ES-I3 (cell line): Measurements from ENCODE around the gene THUMPD2.

Experiments
- H3K36me3 ChIP-seq: 2 replicates; pipeline ENCODE4 v1.6.1; 2013; ENCODE audit warnings: mild to moderate bottlenecking, low read length, control low read depth, moderate library complexity; ENCODE audit not compliant: insufficient read depth
- H3K4me1 ChIP-seq: 2 replicates; pipeline ENCODE4 v1.6.1; 2013; ENCODE audit warnings: mild to moderate bottlenecking, control low read depth, low read length; ENCODE audit not compliant: insufficient read depth
- H3K9ac ChIP-seq: 2 replicates; pipeline ENCODE4 v1.6.1; 2013; ENCODE audit warnings: low read depth, mild to moderate bottlenecking, low read length, moderate library complexity
- H3K9me3 ChIP-seq: 2 replicates; pipeline ENCODE4 v1.6.1; 2013; ENCODE audit warnings: mild to moderate bottlenecking, low read length, moderate library complexity; ENCODE audit not compliant: control insufficient read depth, insufficient read depth

Gene THUMPD2

DNA sequence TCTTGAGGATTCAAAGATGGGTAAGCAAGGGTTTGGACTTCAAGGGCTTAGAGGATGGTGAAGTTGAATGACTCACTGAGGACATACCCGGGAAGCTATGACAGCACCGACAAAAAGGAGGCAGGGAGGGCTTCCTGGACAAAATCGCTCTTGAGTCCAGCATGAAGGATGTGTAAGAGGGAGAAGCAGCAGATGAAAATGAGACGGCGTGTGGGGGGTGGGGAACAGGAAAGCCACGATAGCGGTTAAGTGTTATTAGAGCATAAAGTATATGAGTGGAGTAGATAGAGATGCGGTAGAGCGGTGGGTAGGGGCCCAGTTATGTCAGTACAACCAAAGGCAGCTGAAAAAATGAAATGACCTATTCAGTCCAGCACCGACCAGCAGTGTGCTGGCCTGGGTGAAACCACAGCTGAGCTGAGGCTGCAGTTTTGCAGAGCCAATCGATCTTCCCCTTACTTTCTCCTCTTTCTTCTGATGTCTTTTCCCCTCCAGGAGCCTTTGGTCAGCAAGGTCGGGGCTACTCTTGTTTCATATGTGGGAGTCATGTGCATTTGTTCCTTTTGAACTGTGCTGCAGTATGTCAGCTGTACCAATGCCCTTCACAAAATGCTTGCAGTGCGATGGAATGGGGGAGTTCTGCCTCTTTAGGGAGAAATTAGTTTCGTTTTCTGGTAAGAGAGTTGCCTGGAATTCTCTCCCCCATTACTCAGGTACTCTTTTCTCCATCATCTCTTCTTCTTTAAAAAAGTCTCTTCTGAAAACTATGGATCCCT lies 2.0 kb upstream of the THUMPD2 start:
- no peaks in the 10 kb centered on the region for H3K9me3 ChIP-seq
- H3K36me3 ChIP-seq: no peaks in the 10 kb centered on the region; the same call in 1 of the 2 replicates
- no peak overlapping the region for H3K9ac ChIP-seq
- peaks cover 5% of the 10 kb centered on the region; the same call in 1 of the 2 replicates for H3K4me1 ChIP-seq

GRCh38 chr2:39779927-39780326 lies 869 bp upstream of the THUMPD2 start:
- peaks cover 2% of the 10 kb centered on the region for H3K36me3 ChIP-seq
- H3K9ac ChIP-seq: no peak overlapping the region
- H3K9me3 ChIP-seq: no peaks in the 10 kb centered on the region
- H3K4me1 ChIP-seq: peaks cover 5% of the 10 kb centered on the region; the same call in 1 of the 2 replicates

DNA sequence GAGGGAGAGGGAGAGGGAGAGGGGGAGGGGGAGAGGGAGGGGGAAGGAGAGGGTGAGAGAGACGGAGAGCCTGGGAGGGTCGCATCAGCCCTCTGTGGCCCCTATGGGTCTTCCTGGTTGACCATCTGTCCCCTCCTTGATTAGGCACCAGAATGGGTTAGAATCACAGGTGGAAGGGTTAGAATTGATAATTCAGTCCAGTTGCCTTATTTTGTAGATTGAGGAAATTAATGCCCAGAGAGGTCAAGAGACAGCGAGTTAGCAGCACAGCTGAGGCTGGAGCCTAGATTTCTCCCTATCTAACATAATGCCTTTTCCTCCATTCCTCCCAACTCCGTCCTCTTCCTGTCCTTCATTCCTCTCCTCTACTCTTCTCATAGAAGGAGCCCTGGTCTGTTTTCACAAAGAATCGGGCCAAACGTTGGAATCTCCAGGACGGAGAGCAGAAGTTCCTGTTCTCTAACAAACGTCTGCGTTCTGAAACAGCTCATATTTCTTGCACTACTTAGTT lies 338 bp upstream of the THUMPD2 start:
- H3K4me1 ChIP-seq: peaks cover 5% of the 10 kb centered on the region; the same call in 1 of the 2 replicates
- peak overlapping the region; percentile 37; the same call in 1 of the 2 replicates for H3K9ac ChIP-seq
- H3K9me3 ChIP-seq: no peaks in the 10 kb centered on the region
- peaks cover 2% of the 10 kb centered on the region for H3K36me3 ChIP-seq

DNA sequence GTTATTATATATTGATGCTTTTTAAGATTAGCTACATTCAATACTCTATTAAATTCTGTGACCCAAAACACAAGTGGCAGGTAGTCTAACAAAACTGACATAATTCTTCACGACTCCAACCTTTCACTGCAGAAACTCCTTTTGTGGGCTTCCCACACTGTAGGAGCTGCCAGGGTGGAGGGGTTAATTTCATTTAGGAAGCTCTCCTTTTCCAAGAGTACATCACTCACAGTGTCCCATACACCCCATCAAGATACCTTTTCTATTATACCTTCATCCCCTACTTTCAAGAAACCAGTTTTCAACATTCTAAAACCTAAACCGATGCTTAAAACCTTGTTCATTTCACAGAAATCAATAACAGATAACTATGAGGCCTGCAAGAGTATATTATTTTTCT lies 825 bp downstream of the THUMPD2 start:
- H3K9me3 ChIP-seq: no peaks in the 10 kb centered on the region
- H3K36me3 ChIP-seq: peaks cover 2% of the 10 kb centered on the region
- H3K4me1 ChIP-seq: peaks cover 9% of the 10 kb centered on the region; the same call in 1 of the 2 replicates
- peak overlapping the region; percentile 92 for H3K9ac ChIP-seq

GRCh38 chr2:39772812-39773152 lies 6.3 kb downstream of the THUMPD2 start:
- Histone ChIP-seq H3K9me3 (no peaks in the 10 kb centered on the region), H3K36me3 (peaks cover 2% of the 10 kb centered on the region), H3K9ac (no peak overlapping the region), H3K4me1 (peaks cover 21% of the 10 kb centered on the region)

GRCh38 chr2:39772086-39772811 lies 6.8 kb downstream of the THUMPD2 start:
- H3K9ac ChIP-seq: no peak overlapping the region
- H3K36me3 ChIP-seq: peaks cover 2% of the 10 kb centered on the region
- H3K9me3 ChIP-seq: no peaks in the 10 kb centered on the region
- H3K4me1 ChIP-seq: peaks cover 16% of the 10 kb centered on the region

DNA sequence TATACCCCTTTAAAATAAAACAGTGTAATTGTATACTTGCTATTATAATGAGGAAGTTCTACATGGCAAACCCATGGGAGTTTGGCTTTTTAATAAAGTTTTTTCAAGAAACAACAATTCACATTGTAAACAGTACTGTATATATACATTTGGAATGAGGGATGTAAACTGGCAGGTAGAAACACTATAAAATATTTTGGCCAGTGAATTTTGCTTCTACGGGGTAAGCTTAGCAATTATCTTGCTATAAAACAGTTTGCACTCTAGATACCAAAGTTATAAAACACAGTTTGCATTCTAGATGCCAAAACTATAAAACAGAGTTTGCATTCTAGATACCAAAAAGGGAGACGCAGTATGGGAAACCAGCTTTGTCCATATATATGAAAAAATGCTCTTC lies 16.6 kb downstream of the THUMPD2 start:
- no peaks in the 10 kb centered on the region for H3K4me1 ChIP-seq
- no peak overlapping the region for H3K9ac ChIP-seq
- no peaks in the 10 kb centered on the region; the same call in 1 of the 2 replicates for H3K9me3 ChIP-seq
- peaks cover 7% of the 10 kb centered on the region for H3K36me3 ChIP-seq

DNA sequence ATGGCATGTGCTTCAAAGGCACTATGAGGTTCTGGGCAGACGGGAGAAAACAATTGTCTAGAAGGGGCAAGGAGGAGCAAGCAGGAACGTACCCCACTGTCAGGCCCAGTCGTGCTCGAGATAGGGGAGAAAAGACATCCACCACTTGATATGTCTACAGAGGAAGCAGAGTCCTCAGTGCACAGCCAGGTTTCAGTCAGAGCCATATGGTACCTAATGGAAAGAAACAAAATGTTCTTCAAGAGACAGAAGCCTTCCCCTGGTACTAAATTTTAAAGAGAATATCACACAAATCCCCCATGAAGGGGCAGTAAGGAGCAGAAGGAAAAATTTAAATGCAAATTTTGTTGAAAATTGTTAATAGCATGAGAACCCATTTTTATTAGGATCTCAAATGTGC lies 21.9 kb downstream of the THUMPD2 start:
- H3K9ac ChIP-seq: no peak overlapping the region
- no peaks in the 10 kb centered on the region; the same call in 1 of the 2 replicates for H3K9me3 ChIP-seq
- H3K36me3 ChIP-seq: peaks cover 10% of the 10 kb centered on the region
- no peaks in the 10 kb centered on the region for H3K4me1 ChIP-seq

DNA sequence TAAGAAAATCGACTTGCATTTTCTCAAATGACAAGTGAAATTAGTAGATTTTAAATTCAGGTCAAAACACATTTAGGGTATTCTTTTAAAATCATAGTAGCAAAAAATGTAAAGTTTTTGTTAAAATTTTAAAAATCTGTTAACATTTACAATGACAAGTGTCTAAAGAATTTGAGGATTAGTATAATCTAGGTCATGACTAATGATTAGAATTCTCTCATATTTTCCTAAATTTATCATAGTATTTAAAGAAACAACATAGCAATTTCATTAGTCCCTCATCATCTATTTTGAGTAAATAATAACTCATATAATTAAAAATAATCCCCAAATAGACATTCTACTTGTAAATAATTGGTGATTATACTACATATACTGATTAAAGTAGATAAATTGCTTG lies 23.6 kb downstream of the THUMPD2 start:
- Histone ChIP-seq H3K36me3 (peaks cover 14% of the 10 kb centered on the region), H3K9ac (no peak overlapping the region), H3K9me3 (no peaks in the 10 kb centered on the region; the same call in 1 of the 2 replicates), H3K4me1 (no peaks in the 10 kb centered on the region)

DNA sequence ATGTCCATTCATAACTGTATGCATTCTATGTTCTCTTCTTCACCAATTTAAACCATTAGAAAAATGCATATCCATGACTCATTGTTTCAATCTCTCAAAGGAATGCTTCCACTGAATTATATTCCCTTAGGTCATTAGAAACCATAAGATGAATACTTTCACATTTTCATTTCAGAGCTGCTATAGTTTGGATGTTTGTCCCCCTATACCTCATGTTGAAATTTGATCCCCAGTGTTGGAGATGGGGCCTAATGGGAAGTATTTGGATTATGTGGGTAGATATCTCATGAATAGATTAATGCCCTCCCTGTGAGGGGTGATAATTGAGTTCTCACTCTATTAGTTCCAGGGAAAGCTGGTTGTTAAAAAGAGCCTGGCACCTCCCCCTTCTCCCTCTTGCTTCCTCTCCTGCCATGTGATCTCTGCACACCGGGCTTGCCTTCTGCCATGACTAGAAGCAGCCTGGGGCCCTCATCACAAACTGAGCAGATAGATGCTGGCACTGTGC lies 35.7 kb downstream of the THUMPD2 start:
- no peaks in the 10 kb centered on the region for H3K9me3 ChIP-seq
- no peak overlapping the region for H3K9ac ChIP-seq
- H3K4me1 ChIP-seq: peaks cover 5% of the 10 kb centered on the region; the same call in 1 of the 2 replicates
- peaks cover 9% of the 10 kb centered on the region for H3K36me3 ChIP-seq

GRCh38 chr2:39741871-39742270 lies 37.2 kb downstream of the THUMPD2 start:
- no peaks in the 10 kb centered on the region for H3K9me3 ChIP-seq
- no peak overlapping the region for H3K9ac ChIP-seq
- H3K36me3 ChIP-seq: peaks cover 9% of the 10 kb centered on the region
- peaks cover 8% of the 10 kb centered on the region; the same call in 1 of the 2 replicates for H3K4me1 ChIP-seq

- Histone ChIP-seq H3K9me3 (no peaks in the 10 kb centered on the region), H3K4me1 (peaks cover 11% of the 10 kb centered on the region; the same call in 1 of the 2 replicates), H3K9ac (no peak overlapping the region), H3K36me3 (peaks cover 8% of the 10 kb centered on the region; the same call in 1 of the 2 replicates)
These were observed 39.7 kb downstream of the THUMPD2 start for GRCh38 chr2:39739386-39739785.

DNA sequence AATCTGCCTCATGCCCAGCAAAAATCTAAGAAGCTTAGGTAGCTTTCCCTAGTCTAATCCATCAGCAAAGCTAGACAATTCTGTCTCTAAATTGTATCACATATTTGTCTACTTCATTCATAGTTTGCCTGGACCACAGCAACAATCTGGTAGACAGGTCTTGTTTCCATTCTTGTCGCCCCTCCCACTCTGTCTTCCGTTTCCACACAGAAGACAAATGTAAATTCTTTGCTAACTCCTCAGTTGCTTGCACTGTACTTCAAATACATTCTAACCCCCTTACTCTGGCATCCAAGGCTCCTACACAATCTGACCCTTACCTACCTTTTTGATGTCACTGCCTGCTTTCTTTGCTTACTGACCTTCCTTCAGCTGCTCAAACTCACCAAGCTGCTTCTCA lies 40.1 kb downstream of the THUMPD2 start:
- H3K9me3 ChIP-seq: no peaks in the 10 kb centered on the region
- no peak overlapping the region for H3K9ac ChIP-seq
- H3K36me3 ChIP-seq: peaks cover 8% of the 10 kb centered on the region; the same call in 1 of the 2 replicates
- H3K4me1 ChIP-seq: peaks cover 11% of the 10 kb centered on the region; the same call in 1 of the 2 replicates

GRCh38 chr2:39737661-39738060 lies 41.4 kb downstream of the THUMPD2 start:
- peaks cover 8% of the 10 kb centered on the region; the same call in 1 of the 2 replicates for H3K36me3 ChIP-seq
- H3K4me1 ChIP-seq: peaks cover 6% of the 10 kb centered on the region; the same call in 1 of the 2 replicates
- H3K9me3 ChIP-seq: no peaks in the 10 kb centered on the region
- H3K9ac ChIP-seq: no peak overlapping the region
